ENCODE measurements around the gene TFB2M. TPM values are rescaled to one million over a fixed set of nuclear protein-coding genes. Genes with fewer than 3 reads are reported as not detected.

Gene TFB2M
- total RNA-seq, 2 donors from 2014 or later = 13.5 to 15.0 TPM

GRCh38 chr1:246513619-246514343, 52.3 kb downstream of the TFB2M start:
- Mint-ChIP-seq H3K4me1 (ENCODE audit: low read depth) (peaks cover 9% of the 10 kb centered on the region), H3K36me3 (ENCODE audit: insufficient read depth in 2 of 2) (peaks cover 2 to 7% of the 10 kb centered on the region in 2 donors), H3K27me3 (ENCODE audit: low read depth) (no peaks in the 10 kb centered on the region), H3K4me3 (peak overlapping the region; percentile 22 to 36), H3K27ac (no peak overlapping the region), H3K9me3 (peaks cover 0 to 12% of the 10 kb centered on the region in 2 donors)
- DNase-seq (no peak), ATAC-seq (replicated peaks in 1 of 2) (peak; percentile 31 to 43)

- no peak overlapping the region for H3K4me3 Mint-ChIP-seq
- DNase-seq (no peak), ATAC-seq (replicated peaks in 1 of 2) (no peak)
- peaks cover 2 to 7% of the 10 kb centered on the region in 2 donors for H3K36me3 Mint-ChIP-seq (ENCODE audit: insufficient read depth in 2 of 2)
- no peaks in the 10 kb centered on the region for H3K27me3 Mint-ChIP-seq (ENCODE audit: low read depth)
- peaks cover 14% of the 10 kb centered on the region for H3K4me1 Mint-ChIP-seq (ENCODE audit: low read depth)
- H3K27ac Mint-ChIP-seq = no peak overlapping the region
- H3K9me3 Mint-ChIP-seq = peaks cover 0 to 12% of the 10 kb centered on the region in 2 donors
Observed at GRCh38 chr1:246513041-246513440, 53.0 kb downstream of the TFB2M start.

- H3K4me1 Mint-ChIP-seq (ENCODE audit: low read depth) = peaks cover 18% of the 10 kb centered on the region
- no peaks in the 10 kb centered on the region for H3K27me3 Mint-ChIP-seq (ENCODE audit: low read depth)
- no peak overlapping the region for H3K4me3 Mint-ChIP-seq
- H3K27ac Mint-ChIP-seq = no peak overlapping the region
- peaks cover 2 to 6% of the 10 kb centered on the region in 2 donors for H3K36me3 Mint-ChIP-seq (ENCODE audit: insufficient read depth in 2 of 2)
- no peak for DNase-seq
- peaks cover 0 to 12% of the 10 kb centered on the region in 2 donors for H3K9me3 Mint-ChIP-seq
- no peak for ATAC-seq (replicated peaks in 1 of 2)
Observed at GRCh38 chr1:246512635-246513034, 53.4 kb downstream of the TFB2M start.

GRCh38 chr1:246512230-246512629, 53.8 kb downstream of the TFB2M start:
- ATAC-seq (replicated peaks in 1 of 2) = no peak
- peaks cover 2 to 5% of the 10 kb centered on the region in 2 donors for H3K36me3 Mint-ChIP-seq (ENCODE audit: insufficient read depth in 2 of 2)
- peaks cover 22% of the 10 kb centered on the region for H3K4me1 Mint-ChIP-seq (ENCODE audit: low read depth)
- H3K9me3 Mint-ChIP-seq = peaks cover 0 to 12% of the 10 kb centered on the region in 2 donors
- H3K27me3 Mint-ChIP-seq (ENCODE audit: low read depth) = no peaks in the 10 kb centered on the region
- no peak overlapping the region for H3K4me3 Mint-ChIP-seq
- DNase-seq = no peak
- H3K27ac Mint-ChIP-seq = no peak overlapping the region

- no peak overlapping the region for H3K4me3 Mint-ChIP-seq
- H3K4me1 Mint-ChIP-seq (ENCODE audit: low read depth) = peaks cover 26% of the 10 kb centered on the region
- ATAC-seq (replicated peaks in 1 of 2) = no peak
- peaks cover 0 to 3% of the 10 kb centered on the region in 2 donors for H3K36me3 Mint-ChIP-seq (ENCODE audit: insufficient read depth in 2 of 2)
- H3K27me3 Mint-ChIP-seq (ENCODE audit: low read depth) = no peaks in the 10 kb centered on the region
- H3K27ac Mint-ChIP-seq = no peak overlapping the region
- H3K9me3 Mint-ChIP-seq = peaks cover 0 to 12% of the 10 kb centered on the region in 2 donors
- no peak for DNase-seq
Observed at GRCh38 chr1:246511203-246511602, 54.9 kb downstream of the TFB2M start.

- Mint-ChIP-seq H3K4me1 (ENCODE audit: low read depth) (peaks cover 34% of the 10 kb centered on the region), H3K4me3 (no peak overlapping the region), H3K36me3 (ENCODE audit: insufficient read depth in 2 of 2) (peaks cover 0 to 5% of the 10 kb centered on the region in 2 donors), H3K27ac (no peak overlapping the region), H3K9me3 (peaks cover 0 to 6% of the 10 kb centered on the region in 2 donors), H3K27me3 (ENCODE audit: low read depth) (no peaks in the 10 kb centered on the region)
- no peak for ATAC-seq (replicated peaks in 1 of 2)
- no peak for DNase-seq
Observed at GRCh38 chr1:246510147-246511030, 55.7 kb downstream of the TFB2M start.

- DNase-seq (no peak), ATAC-seq (replicated peaks in 1 of 2) (no peak)
- H3K4me1 Mint-ChIP-seq (ENCODE audit: low read depth) = peaks cover 33% of the 10 kb centered on the region
- H3K27me3 Mint-ChIP-seq (ENCODE audit: low read depth) = no peaks in the 10 kb centered on the region
- H3K4me3 Mint-ChIP-seq = no peak overlapping the region
- no peaks in the 10 kb centered on the region for H3K9me3 Mint-ChIP-seq
- peaks cover 0 to 2% of the 10 kb centered on the region in 2 donors for H3K36me3 Mint-ChIP-seq (ENCODE audit: insufficient read depth in 2 of 2)
- no peak overlapping the region for H3K27ac Mint-ChIP-seq
Observed at GRCh38 chr1:246508897-246509688, 57.0 kb downstream of the TFB2M start.

- Mint-ChIP-seq H3K4me1 (ENCODE audit: low read depth) (peaks cover 37% of the 10 kb centered on the region), H3K9me3 (no peaks in the 10 kb centered on the region), H3K36me3 (ENCODE audit: insufficient read depth in 2 of 2) (peaks cover 0 to 2% of the 10 kb centered on the region in 2 donors), H3K27me3 (ENCODE audit: low read depth) (no peaks in the 10 kb centered on the region), H3K27ac (peak within 1 kb of the TSS; percentile 91), H3K4me3 (peak within 1 kb of the TSS; percentile 84 to 99)
- ATAC-seq (replicated peaks in 1 of 2) (peak; percentile 90 to 91), DNase-seq (peak; percentile 83 to 86)
Observed at GRCh38 chr1:246506674-246507481, 59.2 kb downstream of the TFB2M start, which contains the start of gene SMYD3. Gene SMYD3 (minus strand): TSS chr1:246507279.

GRCh38 chr1:246506367-246506673, 59.7 kb downstream of the TFB2M start:
- Mint-ChIP-seq H3K27me3 (ENCODE audit: low read depth) (no peaks in the 10 kb centered on the region), H3K27ac (peak overlapping the region; percentile 21), H3K36me3 (ENCODE audit: insufficient read depth in 2 of 2) (peaks cover 0 to 2% of the 10 kb centered on the region in 2 donors), H3K9me3 (no peaks in the 10 kb centered on the region), H3K4me3 (peak overlapping the region; percentile 84 to 99), H3K4me1 (ENCODE audit: low read depth) (peaks cover 37% of the 10 kb centered on the region)
- DNase-seq (no peak), ATAC-seq (replicated peaks in 1 of 2) (peak; percentile 1 to 6)

- no peak for DNase-seq
- H3K27ac Mint-ChIP-seq = no peak overlapping the region
Observed at GRCh38 chr1:246503341-246503740, 62.7 kb downstream of the TFB2M start.

GRCh38 chr1:246497331-246497915, 68.6 kb downstream of the TFB2M start:
- Mint-ChIP-seq H3K9me3 (no peaks in the 10 kb centered on the region), H3K27ac (no peak overlapping the region), H3K4me3 (no peak overlapping the region), H3K4me1 (ENCODE audit: low read depth) (peaks cover 15% of the 10 kb centered on the region), H3K27me3 (ENCODE audit: low read depth) (no peaks in the 10 kb centered on the region), H3K36me3 (ENCODE audit: insufficient read depth in 2 of 2) (no peaks in the 10 kb centered on the region)
- peak; percentile 56 to 57 for ATAC-seq (replicated peaks in 1 of 2)
- peak in 1 of 2 donors; percentile 29 for DNase-seq

More at GRCh38 chr1:246503341-246503740, 62.7 kb downstream of the TFB2M start:
- Mint-ChIP-seq H3K36me3 (ENCODE audit: insufficient read depth in 2 of 2) (peaks cover 0 to 2% of the 10 kb centered on the region in 2 donors), H3K4me1 (ENCODE audit: low read depth) (peaks cover 35% of the 10 kb centered on the region), H3K27me3 (ENCODE audit: low read depth) (no peaks in the 10 kb centered on the region), H3K4me3 (no peak overlapping the region), H3K9me3 (no peaks in the 10 kb centered on the region)
- ATAC-seq (replicated peaks in 1 of 2) = no peak
